ENCODE measurements around the gene MAP3K12. TPM values are rescaled to one million over a fixed set of nuclear protein-coding genes. Genes with fewer than 3 reads are reported as not detected.
"Not testable (repeated sequence)": the region's sequence is repeated elsewhere in the genome, so short reads cannot be mapped to it uniquely, and the experiment has no call there.

MAP3K12 gene
- total and polyA plus RNA-seq, 2 of the 4 experiments (the other 2 are of a cell fraction) = 29.0 to 52.5 TPM

- peak; percentile 56 for DNase-seq
- H2BK20ac ChIP-seq (ENCODE audit: low read depth, low read length); dilution Hi-C loops (cut with HindIII; ENCODE audit: low sequenced_read_pairs, unreplicated experiment); H4K5ac ChIP-seq (ENCODE audit: low read depth, low read length); H3K18ac ChIP-seq (ENCODE audit: low read depth, low read length); intact Hi-C loops (cut with micrococcal nuclease); H3K23ac ChIP-seq (ENCODE audit: low read depth, low read length); H2AK5ac ChIP-seq (ENCODE audit: low read depth, low read length); BruUV-seq (replicated peaks); H2BK15ac ChIP-seq (ENCODE audit: low read depth, low read length); H2BK5ac ChIP-seq (ENCODE audit: low read depth, low read length, poor library complexity, severe bottlenecking); H3K27ac ChIP-seq (ENCODE audit: insufficient read depth, low read length); H2AK9ac ChIP-seq (replicated peaks; ENCODE audit: low read depth, low read length, poor library complexity); H3K9ac ChIP-seq (ENCODE audit: low read depth, low read length); H3K27me3 ChIP-seq (ENCODE audit: control insufficient read depth, insufficient read depth, low read length); H4K91ac ChIP-seq (ENCODE audit: insufficient read depth, low read depth, low read length); H3K14ac ChIP-seq (replicated peaks; ENCODE audit: low read depth, low read length); in situ Hi-C loops (cut with MboI; ENCODE audit: low sequenced_read_pairs); H3K4me3 ChIP-seq (ENCODE audit: insufficient read depth, low read depth, low read length); H2AFZ ChIP-seq (replicated peaks; ENCODE audit: low read length, poor library complexity); H3K4ac ChIP-seq (ENCODE audit: low read depth, low read length); H3K9me3 ChIP-seq (ENCODE audit: control insufficient read depth, insufficient read depth, low read length); H4K8ac ChIP-seq (ENCODE audit: low read depth in 2 of 2, low read length in 2 of 2); H3K56ac ChIP-seq (ENCODE audit: extremely low read depth, insufficient read depth, low read length); H2BK120ac ChIP-seq (ENCODE audit: low read depth, low read length); H3K4me2 ChIP-seq (ENCODE audit: low read depth, low read length); POLR2A ChIA-PET (ENCODE audit: unreplicated experiment): not testable (repeated sequence)
- Histone ChIP-seq H3K36me3 (ENCODE audit: control insufficient read depth, insufficient read depth, low read length) (peaks cover 79% of the 10 kb centered on the region), H4K20me1 (ENCODE audit: insufficient read depth, low read length) (peaks cover 86% of the 10 kb centered on the region), H3K79me1 (ENCODE audit: low read depth in 1 of 2, low read length in 2 of 2) (peaks cover 34 to 88% of the 10 kb centered on the region in 2 experiments), H3K9me1 (ENCODE audit: insufficient read depth, low read length) (peaks cover 11% of the 10 kb centered on the region; the same call in 1 of the 2 replicates), H3K4me1 (ENCODE audit: control insufficient read depth, insufficient read depth, low read length) (peaks cover 17% of the 10 kb centered on the region)
- TF ChIP-seq RFX5 (IDR thresholded peaks at IDR 0.05; ENCODE audit: low read depth, low read length) = peak; percentile 44; the same call in 1 of the 2 replicates
- 53% methylated on average over 4 of the region's 6 CpGs; no CpG with 5 or more reads in 1 of the 2 experiments for WGBS, 2 experiments (ENCODE audit: extremely low coverage in 2 of 2, insufficient read length in 1 of 2)
- peak; percentile 21; the same call in 1 of the 2 replicates for ATAC-seq (ENCODE audit: low read depth)
- CTCF ChIA-PET = interaction anchor here (1.2 to 1.7 kb wide), 2 partner anchors 10 to 27 kb away, joined by 3 to 14 read pairs; no protein-coding TSS in a partner anchor
Measured at GRCh38 chr12:53481458-53481857, 17.8 kb downstream of the MAP3K12 start.

Measured in IMR-90 (cell line).